A549 (cell line): ENCODE results near the gene MAP2. TPM values are rescaled to one million over a fixed set of nuclear protein-coding genes. Genes with fewer than 3 reads are reported as not detected.

Source experiments
- ATAC-seq, 2 experiments: fragments of 200-7000 bp in 1 of 2; fragments of >200 bp in 1 of 2; cut with Nextera tagmentation in 1 of 2; cut with Tn5 transposase in 1 of 2; 3 replicates each; pipeline versions ENCODE4 v1.8.0 to v1.9.1; 2018 to 2020; ENCODE audit warnings: mild to moderate bottlenecking in 1 of 2, moderate library complexity in 1 of 2
- CTCF ChIA-PET: fragments of 300-600 bp; sonication (Branson Sonifier 250); formaldehyde crosslinking; extraction: SDS; loops from one replicate; lab custom pipeline; 2021; ENCODE audit warnings: antibody characterized with exemption, inconsistent platforms; lab: Yijun Ruan, JAX
- POLR2A ChIA-PET: fragments of 350-600 bp; formaldehyde crosslinking; extraction: SDS; loops from one replicate; lab custom pipeline; 2021; ENCODE audit warnings: antibody characterized with exemption, inconsistent platforms; lab: Yijun Ruan, JAX
- DNase-seq, 2 experiments: peaks; one replicate each; pipeline versions ENCODE4 v3.0.0 to v3.0.0-alpha.2; 2011 to 2016; ENCODE audit warnings: low read depth in 1 of 2, low spot score in 1 of 2
- FAIRE-seq: peaks from 2 replicates; lab custom pipeline; 2011; peaks lifted over from hg19 to GRCh38; lab: Jason Lieb, UNC
- H3K27ac ChIP-seq, 2 experiments: fragments of >200 bp; sonication (Bioruptor Twin); formaldehyde crosslinking; 3 replicates each; pipeline ENCODE4 v1.5.1; 2016 to 2017
- H3K4me1 ChIP-seq: fragments of >200 bp; sonication (Bioruptor Twin); formaldehyde crosslinking; 3 replicates; pipeline ENCODE4 v1.6.1; 2016
- H3K4me2 ChIP-seq: fragments of >200 bp; sonication (Bioruptor Twin); formaldehyde crosslinking; 3 replicates; pipeline ENCODE4 v1.6.1; 2016
- H3K4me3 ChIP-seq: fragments of >200 bp; sonication (Bioruptor Twin); formaldehyde crosslinking; 3 replicates; pipeline ENCODE4 v1.5.1; 2016
- H3K9me3 ChIP-seq: fragments of >200 bp; sonication (Bioruptor Twin); formaldehyde crosslinking; 3 replicates; pipeline ENCODE4 v1.6.1; 2016
- CBX2 ChIP-seq: fragments of 200-600 bp; sonication (generic); IDR thresholded peaks from 2 replicates; pipeline ENCODE4 v1.6.1; 2016; ENCODE audit warnings: low read depth, mild to moderate bottlenecking, borderline replicate concordance
- CHD4 ChIP-seq: fragments of 200-600 bp; sonication (generic); IDR thresholded peaks from 2 replicates; pipeline ENCODE4 v1.6.1; 2016; ENCODE audit warnings: antibody characterized with exemption, mild to moderate bottlenecking, borderline replicate concordance
- EP300 ChIP-seq, 2 experiments: fragments of >200 bp; sonication (Bioruptor Twin); formaldehyde crosslinking; IDR thresholded peaks; 2 replicates in 1 of 2; 3 replicates in 1 of 2; pipeline ENCODE4 v1.6.1; 2016 to 2017
- ESRRA ChIP-seq: fragments of 150-350 bp; IDR thresholded peaks from 2 replicates; pipeline ENCODE4 v1.6.1; 2014; ENCODE audit warnings: mild to moderate bottlenecking, low read length, borderline replicate concordance
- JUNB ChIP-seq: fragments of >200 bp; sonication (Bioruptor Twin); formaldehyde crosslinking; IDR thresholded peaks from 2 replicates; pipeline ENCODE4 v1.6.1; 2016
- MAFK ChIP-seq: fragments of 450-650 bp; IDR thresholded peaks from 2 replicates; pipeline ENCODE4 v1.6.1; 2014; ENCODE audit not compliant: partially characterized antibody
- MAZ ChIP-seq: fragments of 150-350 bp; IDR thresholded peaks from 2 replicates; pipeline ENCODE4 v1.6.1; 2014; ENCODE audit warnings: antibody characterized with exemption, low read depth, low read length, borderline replicate concordance
- PHF8 ChIP-seq: fragments of 200-600 bp; sonication (generic); IDR thresholded peaks from 2 replicates; pipeline ENCODE4 v1.6.1; 2016; ENCODE audit warnings: low read depth, mild to moderate bottlenecking, antibody characterized with exemption, moderate library complexity, borderline replicate concordance
- RAD21 ChIP-seq, 2 experiments: fragments of >200 bp in 1 of 2; sonication (Bioruptor Twin) in 1 of 2; formaldehyde crosslinking in 1 of 2; IDR thresholded peaks in 1 of 2; conservative IDR thresholded peaks in 1 of 2; 2 replicates in 1 of 2; 3 replicates in 1 of 2; pipeline ENCODE4 v1.6.1; 2012 to 2018; ENCODE audit warnings: inconsistent platforms in 1 of 2
- RFX5 ChIP-seq: fragments of 450-650 bp; IDR thresholded peaks from 2 replicates; pipeline ENCODE4 v1.7.1; 2014; ENCODE audit warnings: antibody characterized with exemption, mild to moderate bottlenecking, moderate library complexity
- SMC3 ChIP-seq: fragments of >200 bp; sonication (Bioruptor Twin); formaldehyde crosslinking; IDR thresholded peaks from 3 replicates; pipeline ENCODE4 v1.6.1; 2018; ENCODE audit warnings: inconsistent platforms
- ZFP36 ChIP-seq: fragments of 450-650 bp; IDR thresholded peaks from 2 replicates; pipeline ENCODE4 v1.6.1; 2014; ENCODE audit warnings: borderline replicate concordance; ENCODE audit not compliant: partially characterized antibody
- WGBS: methylation state at CpG from one replicate; pipeline ENCODE4 v1.1.6; 2017; ENCODE audit errors: missing lambda C conversion rate; 5-methylcytosine and 5-hydroxymethylcytosine counted together
- polyA plus RNA-seq, 4 experiments: library from polyadenylated mRNA; depleted of rRNA in 3 of 4; stranded (reverse); fragments of >200 nt; fragmentation: RNase III in 1 of 4; extraction: RNeasy Plus Mini Kit Qiagen cat#74134 plus additional on column Dnase treatment in 1 of 4; gene quantifications; 2 replicates in 3 of 4; 3 replicates in 1 of 4; pipeline ENCODE4 v1.2.3, GENCODE V29; 2011 to 2017
- TF ChIP-seq, protein P1 (sequence below): fragments of >200 bp; sonication (Bioruptor Twin); formaldehyde crosslinking; IDR thresholded peaks from 3 replicates; pipeline ENCODE4 v1.5.1; 2016
- TF ChIP-seq, protein P2 (sequence below): fragments of 250-450 bp; sonication (Bioruptor Pico); IDR thresholded peaks from 2 replicates; pipeline ENCODE4 v1.5.0; 2020; ENCODE audit warnings: low read depth, mild to moderate bottlenecking, moderate library complexity
- TF ChIP-seq, protein P3 (sequence below): fragments of 200-600 bp; sonication (generic); IDR thresholded peaks from 2 replicates; pipeline ENCODE4 v1.6.1; 2016; ENCODE audit warnings: antibody characterized with exemption, mild to moderate bottlenecking, moderate library complexity
- TF ChIP-seq, protein P4 (sequence below): fragments of 250-450 bp; sonication (Bioruptor Pico); IDR thresholded peaks from 2 replicates; pipeline ENCODE4 v1.5.0; 2021; ENCODE audit warnings: mild to moderate bottlenecking, moderate library complexity, borderline replicate concordance

The MAP2 gene
- polyA plus RNA-seq, 2 of the 4 experiments (the other 2 are of a cell fraction): 0.53 to 1.8 TPM

DNA sequence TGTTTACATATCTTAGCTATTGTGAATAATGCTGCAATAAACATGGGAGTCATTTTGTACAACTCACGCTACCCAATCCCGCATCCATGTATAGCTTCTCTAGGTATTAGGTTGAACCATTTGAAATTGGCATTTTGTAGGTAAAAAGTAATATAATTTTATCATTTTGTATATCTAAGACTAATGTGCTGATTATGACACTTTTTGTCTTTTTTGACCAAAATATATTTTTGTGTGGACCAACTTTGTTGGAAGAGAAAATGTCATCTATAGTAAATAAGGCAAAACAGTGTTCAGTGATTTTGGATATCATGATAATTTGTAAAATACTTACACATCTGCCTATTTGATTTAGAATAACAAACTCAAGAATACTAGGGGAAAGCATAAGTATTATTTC lies 150.7 kb downstream of the MAP2 start:
- Histone ChIP-seq H3K27ac (no peak overlapping the region), H3K4me2 (no peak overlapping the region), H3K9me3 (no peaks in the 10 kb centered on the region), H3K4me1 (no peaks in the 10 kb centered on the region), H3K4me3 (no peak overlapping the region)
- TF ChIP-seq JUNB: no peak
- peak; percentile 64 for TF ChIP-seq MAFK
- ATAC-seq (no peak), DNase-seq (no peak), FAIRE-seq (no peak)
- 97% methylated on average over 2 of the region's 2 CpGs for WGBS
- ChIA-PET CTCF (no interaction called here), POLR2A (no interaction called here)

DNA sequence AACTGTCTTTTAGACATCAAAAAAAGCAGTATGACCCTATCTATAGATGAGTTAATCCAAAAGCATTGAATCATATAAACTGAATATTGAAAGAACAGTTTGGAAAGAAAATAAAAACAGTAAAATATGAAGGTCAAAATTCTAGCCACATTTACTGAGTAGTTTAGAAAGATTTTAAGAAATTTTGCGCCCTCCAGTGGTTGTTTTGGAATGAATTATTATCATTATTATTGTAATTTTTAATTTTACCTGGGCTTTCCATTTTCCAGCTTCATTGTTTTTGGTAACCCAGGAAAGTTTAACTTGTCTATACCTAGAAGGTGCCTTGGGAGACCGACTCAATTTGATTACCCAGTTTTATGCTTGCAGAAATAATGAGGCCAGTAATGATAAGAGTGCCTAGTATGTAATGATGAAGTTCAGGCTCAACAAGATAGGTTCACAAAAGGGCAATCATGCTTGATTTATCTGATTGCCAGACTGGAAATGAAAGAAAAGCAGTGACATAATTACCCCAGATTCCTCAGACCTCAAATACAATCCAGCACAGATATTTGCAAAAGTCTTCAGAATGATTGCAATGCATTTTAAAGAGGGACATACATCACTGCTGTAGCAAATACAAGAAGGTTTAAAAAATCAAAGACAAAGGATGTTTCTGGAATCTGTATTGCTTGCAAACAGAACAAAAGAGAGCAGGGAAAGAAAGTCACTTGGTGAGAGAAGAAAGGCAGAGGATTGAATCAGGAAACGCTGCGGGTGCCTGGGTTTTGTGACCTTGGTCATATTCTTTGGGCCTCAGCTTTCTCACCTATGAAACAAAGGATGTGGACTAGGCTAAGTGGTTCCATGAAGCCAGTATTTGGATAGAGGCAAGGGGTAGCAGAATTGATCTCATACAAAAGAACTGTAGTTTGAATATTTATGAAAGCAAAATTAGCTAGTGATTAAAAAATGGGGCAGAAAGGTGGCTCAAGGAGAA lies 153.8 kb downstream of the MAP2 start:
- no peaks in the 10 kb centered on the region for H3K9me3 ChIP-seq
- H3K4me1 ChIP-seq: no peaks in the 10 kb centered on the region
- no peak for FAIRE-seq
- peak in 1 of 2 experiments; percentile 12 for DNase-seq
- no peak overlapping the region for H3K27ac ChIP-seq
- no peak overlapping the region for H3K4me3 ChIP-seq
- 45% methylated on average over 4 of the region's 4 CpGs for WGBS
- CTCF ChIA-PET: interaction anchor here (0.7 to 2.8 kb wide), 15 partner anchors 9 to 1182 kb away, joined by 3 to 13 read pairs (median 4); partner anchors contain the start of genes MAP2 and PTH2R
- TF ChIP-seq MAZ (no peak), JUNB (no peak), RAD21 (conservative IDR thresholded peaks at IDR 0.05 in 1 of 2, IDR thresholded peaks at IDR 0.05 in 1 of 2) (peak; percentile 47 to 65), SMC3 (peak; percentile 73)
- TF ChIP-seq, protein P1, sequence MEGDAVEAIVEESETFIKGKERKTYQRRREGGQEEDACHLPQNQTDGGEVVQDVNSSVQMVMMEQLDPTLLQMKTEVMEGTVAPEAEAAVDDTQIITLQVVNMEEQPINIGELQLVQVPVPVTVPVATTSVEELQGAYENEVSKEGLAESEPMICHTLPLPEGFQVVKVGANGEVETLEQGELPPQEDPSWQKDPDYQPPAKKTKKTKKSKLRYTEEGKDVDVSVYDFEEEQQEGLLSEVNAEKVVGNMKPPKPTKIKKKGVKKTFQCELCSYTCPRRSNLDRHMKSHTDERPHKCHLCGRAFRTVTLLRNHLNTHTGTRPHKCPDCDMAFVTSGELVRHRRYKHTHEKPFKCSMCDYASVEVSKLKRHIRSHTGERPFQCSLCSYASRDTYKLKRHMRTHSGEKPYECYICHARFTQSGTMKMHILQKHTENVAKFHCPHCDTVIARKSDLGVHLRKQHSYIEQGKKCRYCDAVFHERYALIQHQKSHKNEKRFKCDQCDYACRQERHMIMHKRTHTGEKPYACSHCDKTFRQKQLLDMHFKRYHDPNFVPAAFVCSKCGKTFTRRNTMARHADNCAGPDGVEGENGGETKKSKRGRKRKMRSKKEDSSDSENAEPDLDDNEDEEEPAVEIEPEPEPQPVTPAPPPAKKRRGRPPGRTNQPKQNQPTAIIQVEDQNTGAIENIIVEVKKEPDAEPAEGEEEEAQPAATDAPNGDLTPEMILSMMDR: peak; percentile 61
- ATAC-seq: no peak
- POLR2A ChIA-PET: interaction anchor here (0.7 kb wide), 1 partner anchor 78 kb away, joined by 4 read pairs; no protein-coding TSS in a partner anchor
- no peak overlapping the region for H3K4me2 ChIP-seq

DNA sequence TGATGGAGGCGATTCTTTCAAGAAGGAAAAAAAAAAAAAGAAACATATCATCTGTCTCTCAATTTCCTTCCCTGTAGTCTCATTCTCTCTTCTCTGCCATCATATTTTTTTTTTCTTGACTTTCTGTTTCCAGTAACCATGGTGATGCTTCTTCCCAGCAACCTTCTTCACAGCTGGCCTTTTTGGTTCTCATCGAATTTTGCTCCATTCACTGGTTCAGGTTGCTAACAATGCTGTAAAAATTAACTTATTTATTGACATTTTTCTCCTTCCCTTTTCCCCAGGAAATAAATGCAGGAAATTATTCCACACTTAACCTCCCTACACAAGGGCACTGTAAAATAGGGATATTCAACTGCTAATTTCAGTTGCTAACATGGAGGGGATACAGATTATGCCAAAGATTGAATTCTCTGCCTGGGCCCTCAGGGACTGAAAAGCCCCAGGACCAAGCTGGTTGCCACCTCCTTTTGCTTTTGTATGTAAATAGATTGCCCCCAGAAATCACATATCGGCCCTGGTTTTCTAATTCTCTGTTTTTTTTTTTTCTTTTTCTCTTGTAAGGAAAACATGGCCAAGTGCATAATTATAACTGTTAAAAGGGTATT lies 154.7 kb downstream of the MAP2 start:
- Histone ChIP-seq H3K4me3 (no peak overlapping the region), H3K4me1 (no peaks in the 10 kb centered on the region), H3K4me2 (no peak overlapping the region), H3K27ac (no peak overlapping the region), H3K9me3 (no peaks in the 10 kb centered on the region)
- 19% methylated on average over 2 of the region's 3 CpGs for WGBS
- CTCF ChIA-PET: interaction anchor here (0.6 to 2.8 kb wide), 8 partner anchors 8 to 244 kb away, joined by 3 to 13 read pairs (median 5); partner anchors contain the start of gene MAP2
- no peak for FAIRE-seq
- DNase-seq: no peak
- POLR2A ChIA-PET: interaction anchor here (0.7 kb wide), 1 partner anchor 77 kb away, joined by 4 read pairs; no protein-coding TSS in a partner anchor
- ATAC-seq: no peak
- TF ChIP-seq CHD4 (no peak), JUNB (no peak), EP300 (IDR thresholded peaks at IDR 0.05) (no peak), ESRRA (no peak), RFX5 (no peak), CBX2 (no peak), PHF8 (no peak), ZFP36 (no peak), RAD21 (conservative IDR thresholded peaks at IDR 0.05 in 1 of 2, IDR thresholded peaks at IDR 0.05 in 1 of 2) (no peak)
- TF ChIP-seq, protein P2, sequence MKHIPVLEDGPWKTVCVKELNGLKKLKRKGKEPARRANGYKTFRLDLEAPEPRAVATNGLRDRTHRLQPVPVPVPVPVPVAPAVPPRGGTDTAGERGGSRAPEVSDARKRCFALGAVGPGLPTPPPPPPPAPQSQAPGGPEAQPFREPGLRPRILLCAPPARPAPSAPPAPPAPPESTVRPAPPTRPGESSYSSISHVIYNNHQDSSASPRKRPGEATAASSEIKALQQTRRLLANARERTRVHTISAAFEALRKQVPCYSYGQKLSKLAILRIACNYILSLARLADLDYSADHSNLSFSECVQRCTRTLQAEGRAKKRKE (CRISPR knock-in tag): no peak
- TF ChIP-seq, protein P3, sequence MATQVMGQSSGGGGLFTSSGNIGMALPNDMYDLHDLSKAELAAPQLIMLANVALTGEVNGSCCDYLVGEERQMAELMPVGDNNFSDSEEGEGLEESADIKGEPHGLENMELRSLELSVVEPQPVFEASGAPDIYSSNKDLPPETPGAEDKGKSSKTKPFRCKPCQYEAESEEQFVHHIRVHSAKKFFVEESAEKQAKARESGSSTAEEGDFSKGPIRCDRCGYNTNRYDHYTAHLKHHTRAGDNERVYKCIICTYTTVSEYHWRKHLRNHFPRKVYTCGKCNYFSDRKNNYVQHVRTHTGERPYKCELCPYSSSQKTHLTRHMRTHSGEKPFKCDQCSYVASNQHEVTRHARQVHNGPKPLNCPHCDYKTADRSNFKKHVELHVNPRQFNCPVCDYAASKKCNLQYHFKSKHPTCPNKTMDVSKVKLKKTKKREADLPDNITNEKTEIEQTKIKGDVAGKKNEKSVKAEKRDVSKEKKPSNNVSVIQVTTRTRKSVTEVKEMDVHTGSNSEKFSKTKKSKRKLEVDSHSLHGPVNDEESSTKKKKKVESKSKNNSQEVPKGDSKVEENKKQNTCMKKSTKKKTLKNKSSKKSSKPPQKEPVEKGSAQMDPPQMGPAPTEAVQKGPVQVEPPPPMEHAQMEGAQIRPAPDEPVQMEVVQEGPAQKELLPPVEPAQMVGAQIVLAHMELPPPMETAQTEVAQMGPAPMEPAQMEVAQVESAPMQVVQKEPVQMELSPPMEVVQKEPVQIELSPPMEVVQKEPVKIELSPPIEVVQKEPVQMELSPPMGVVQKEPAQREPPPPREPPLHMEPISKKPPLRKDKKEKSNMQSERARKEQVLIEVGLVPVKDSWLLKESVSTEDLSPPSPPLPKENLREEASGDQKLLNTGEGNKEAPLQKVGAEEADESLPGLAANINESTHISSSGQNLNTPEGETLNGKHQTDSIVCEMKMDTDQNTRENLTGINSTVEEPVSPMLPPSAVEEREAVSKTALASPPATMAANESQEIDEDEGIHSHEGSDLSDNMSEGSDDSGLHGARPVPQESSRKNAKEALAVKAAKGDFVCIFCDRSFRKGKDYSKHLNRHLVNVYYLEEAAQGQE: no peak
- TF ChIP-seq, protein P1: no peak
- TF ChIP-seq, protein P4, sequence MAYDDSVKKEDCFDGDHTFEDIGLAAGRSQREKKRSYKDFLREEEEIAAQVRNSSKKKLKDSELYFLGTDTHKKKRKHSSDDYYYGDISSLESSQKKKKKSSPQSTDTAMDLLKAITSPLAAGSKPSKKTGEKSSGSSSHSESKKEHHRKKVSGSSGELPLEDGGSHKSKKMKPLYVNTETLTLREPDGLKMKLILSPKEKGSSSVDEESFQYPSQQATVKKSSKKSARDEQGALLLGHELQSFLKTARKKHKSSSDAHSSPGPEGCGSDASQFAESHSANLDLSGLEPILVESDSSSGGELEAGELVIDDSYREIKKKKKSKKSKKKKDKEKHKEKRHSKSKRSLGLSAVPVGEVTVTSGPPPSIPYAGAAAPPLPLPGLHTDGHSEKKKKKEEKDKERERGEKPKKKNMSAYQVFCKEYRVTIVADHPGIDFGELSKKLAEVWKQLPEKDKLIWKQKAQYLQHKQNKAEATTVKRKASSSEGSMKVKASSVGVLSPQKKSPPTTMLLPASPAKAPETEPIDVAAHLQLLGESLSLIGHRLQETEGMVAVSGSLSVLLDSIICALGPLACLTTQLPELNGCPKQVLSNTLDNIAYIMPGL (CRISPR knock-in tag): no peak
